Ectodermal cell (in vitro differentiated cells): ENCODE data around the gene RBKS.
"Not testable (repeated sequence)": the region's sequence is repeated elsewhere in the genome, so short reads cannot be mapped to it uniquely, and the experiment has no call there.

Experiments
- H3K27ac ChIP-seq: 2 replicates; pipeline ENCODE4 v1.7.0; 2013; ENCODE audit warnings: mild to moderate bottlenecking, low read depth, low read length; ENCODE audit not compliant: insufficient read depth, poor library complexity, severe bottlenecking
- H3K27me3 ChIP-seq: 2 replicates; pipeline ENCODE4 v1.7.0; 2013; ENCODE audit warnings: mild to moderate bottlenecking, low read length; ENCODE audit not compliant: insufficient read depth, control insufficient read depth, poor library complexity, severe bottlenecking
- H3K36me3 ChIP-seq: one replicate; pipeline ENCODE4 v1.7.0; 2013; ENCODE audit warnings: low read length; ENCODE audit not compliant: control insufficient read depth, insufficient read depth
- H3K4me1 ChIP-seq: one replicate; pipeline ENCODE4 v1.7.0; 2013; ENCODE audit warnings: low read length; ENCODE audit not compliant: control insufficient read depth, insufficient read depth
- H3K4me3 ChIP-seq: 2 replicates; pipeline ENCODE4 v1.7.0; 2013; ENCODE audit warnings: low read depth, low read length, control low read depth; ENCODE audit not compliant: insufficient read depth
- H3K9me3 ChIP-seq: 2 replicates; pipeline ENCODE4 v1.7.0; 2013; ENCODE audit warnings: mild to moderate bottlenecking, low read length, moderate library complexity; ENCODE audit not compliant: control insufficient read depth
- WGBS, 2 experiments: methylation state at CpG; one replicate each; pipeline ENCODE4 v1.1.7; 2013; ENCODE audit warnings: missing lambda C conversion rate in 2 of 2; 5-methylcytosine and 5-hydroxymethylcytosine counted together

Gene RBKS

DNA sequence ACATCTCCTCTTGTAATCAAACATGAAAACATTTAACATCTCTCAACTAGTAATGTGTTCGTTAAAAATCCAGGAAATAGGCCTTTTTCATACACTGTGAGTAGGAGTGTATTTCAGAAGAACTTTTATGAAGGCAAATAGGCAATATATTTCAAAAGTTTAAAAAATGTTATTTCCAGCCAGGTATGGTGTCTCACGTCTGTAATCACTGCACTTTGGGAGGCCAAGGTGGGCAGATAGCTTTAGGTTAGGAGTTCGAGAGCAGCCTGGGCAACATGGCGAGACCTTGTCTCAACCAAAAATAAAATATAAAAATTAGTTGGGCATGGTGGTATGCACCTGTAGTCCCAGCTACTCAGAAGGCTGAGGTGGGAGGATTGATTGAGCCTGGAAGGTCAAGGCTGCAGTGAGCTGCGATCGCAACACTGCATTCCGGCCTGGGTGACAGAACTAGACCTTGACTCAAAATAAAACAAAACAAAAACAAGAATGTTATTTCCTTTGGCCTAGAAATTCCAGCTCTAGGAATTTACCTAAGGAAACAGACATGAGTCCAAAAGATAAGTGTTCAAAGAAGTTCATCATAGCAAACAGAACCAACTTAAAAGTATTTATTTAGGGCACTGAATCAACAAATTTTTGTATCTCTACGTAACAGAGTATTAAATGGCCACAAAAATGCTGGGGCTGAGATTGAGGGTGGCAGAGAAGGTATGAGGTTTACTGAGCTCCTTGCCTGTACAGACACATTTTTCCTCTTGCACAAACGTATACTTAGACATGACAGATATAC is 14.9 kb downstream of the RBKS start:
- Histone ChIP-seq H3K9me3 (no peaks in the 10 kb centered on the region), H3K27ac (no peak overlapping the region), H3K36me3 (no peaks in the 10 kb centered on the region), H3K4me1 (no peaks in the 10 kb centered on the region), H3K4me3 (no peak overlapping the region), H3K27me3 (no peaks in the 10 kb centered on the region)
- 92 to 95% methylated on average over 8 of the region's 9 CpGs for WGBS, 2 experiments

DNA sequence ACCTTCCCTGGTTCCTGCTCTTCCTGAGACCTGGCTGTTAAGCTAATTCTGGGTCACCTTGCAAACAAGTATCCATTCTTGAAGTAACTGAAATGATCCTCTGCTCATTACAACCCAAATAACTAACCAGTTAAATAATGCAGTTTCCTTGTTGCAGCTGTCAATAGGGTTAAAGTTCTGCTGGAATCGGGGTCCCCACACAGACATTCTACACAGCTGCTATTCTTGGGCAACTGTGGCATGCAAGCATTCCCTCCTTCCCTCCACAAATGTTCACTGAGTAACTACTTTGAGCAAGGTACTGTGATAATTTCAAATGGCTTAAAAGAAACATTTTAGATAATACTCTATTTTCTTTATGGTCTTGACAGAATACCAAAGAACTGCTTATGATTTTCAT is 17.1 kb downstream of the RBKS start:
- WGBS, 2 experiments: 86 to 95% methylated on average over 1 of the region's 1 CpG
- H3K27me3 ChIP-seq: no peaks in the 10 kb centered on the region
- no peaks in the 10 kb centered on the region for H3K4me1 ChIP-seq
- H3K9me3 ChIP-seq: no peaks in the 10 kb centered on the region
- H3K4me3 ChIP-seq: no peak overlapping the region
- no peaks in the 10 kb centered on the region for H3K36me3 ChIP-seq
- no peak overlapping the region for H3K27ac ChIP-seq

DNA sequence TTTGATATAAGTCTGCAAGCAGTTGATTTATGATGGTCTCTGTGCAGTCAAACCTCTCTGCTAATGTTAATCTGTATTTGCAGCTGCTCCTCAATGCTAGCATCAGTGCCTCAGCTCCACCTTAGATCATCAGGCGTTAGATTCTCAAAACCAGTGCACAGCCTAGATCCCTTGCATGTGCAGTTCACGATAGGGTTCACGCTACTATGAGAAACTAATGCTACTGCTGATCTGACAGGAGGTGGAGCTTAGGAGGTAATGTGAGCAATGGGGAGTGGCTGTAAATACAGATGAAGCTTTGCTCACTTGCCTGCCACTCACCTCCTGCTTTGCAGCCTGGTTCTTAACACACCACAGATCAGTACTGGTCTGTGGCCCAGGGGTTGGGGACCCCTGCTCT is 18.4 kb downstream of the RBKS start:
- Histone ChIP-seq H3K27ac (no peak overlapping the region), H3K27me3 (no peaks in the 10 kb centered on the region), H3K4me3 (no peak overlapping the region), H3K4me1 (no peaks in the 10 kb centered on the region), H3K9me3 (no peaks in the 10 kb centered on the region), H3K36me3 (no peaks in the 10 kb centered on the region)
- WGBS, 2 experiments: 87 to 89% methylated on average over 3 of the region's 3 CpGs

DNA sequence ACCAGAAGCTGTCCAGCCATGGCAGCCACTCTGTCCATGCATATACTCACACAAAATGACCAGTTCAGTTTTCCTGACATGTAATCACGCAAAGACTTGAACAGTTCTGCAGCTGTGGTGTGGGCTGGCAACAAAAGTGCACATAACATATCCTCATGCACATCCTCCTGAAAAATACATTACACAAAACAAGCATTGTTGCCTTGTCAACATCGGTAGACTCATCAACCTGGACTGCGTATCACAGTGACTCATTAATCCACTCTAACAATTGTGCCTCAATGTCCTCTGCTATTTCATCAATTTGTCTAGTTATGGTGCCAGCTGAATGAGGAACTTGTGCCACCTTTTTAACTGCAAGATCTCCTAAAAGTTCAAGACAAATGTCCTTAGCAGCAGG is 19.5 kb downstream of the RBKS start:
- H3K4me3 ChIP-seq: no peak overlapping the region
- H3K36me3 ChIP-seq: no peaks in the 10 kb centered on the region
- H3K9me3 ChIP-seq: no peaks in the 10 kb centered on the region
- H3K4me1 ChIP-seq: no peaks in the 10 kb centered on the region
- peaks cover 4% of the 10 kb centered on the region for H3K27me3 ChIP-seq
- no peak overlapping the region for H3K27ac ChIP-seq
- 93 to 98% methylated on average over 3 of the region's 3 CpGs for WGBS, 2 experiments

DNA sequence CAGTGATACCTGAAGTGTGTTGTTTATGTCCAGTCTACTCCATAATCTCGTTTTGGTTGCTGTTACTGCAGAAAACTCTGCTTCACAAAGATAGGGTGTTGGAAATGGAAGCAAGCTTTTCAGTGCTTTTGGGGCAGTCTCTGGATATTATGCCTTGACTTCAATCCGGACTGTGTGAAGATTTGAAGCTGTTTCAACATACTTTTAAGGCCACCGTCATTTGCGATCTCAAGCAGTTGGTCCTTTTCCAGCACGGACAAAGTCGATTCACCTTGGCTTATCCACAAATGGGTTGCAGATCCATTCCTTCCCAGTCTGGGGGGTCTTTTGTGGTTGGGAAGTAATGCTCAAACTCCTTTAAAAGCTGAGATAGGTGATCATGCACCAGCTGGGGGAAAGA is 20.4 kb downstream of the RBKS start:
- 87 to 90% methylated on average over 6 of the region's 6 CpGs for WGBS, 2 experiments

DNA sequence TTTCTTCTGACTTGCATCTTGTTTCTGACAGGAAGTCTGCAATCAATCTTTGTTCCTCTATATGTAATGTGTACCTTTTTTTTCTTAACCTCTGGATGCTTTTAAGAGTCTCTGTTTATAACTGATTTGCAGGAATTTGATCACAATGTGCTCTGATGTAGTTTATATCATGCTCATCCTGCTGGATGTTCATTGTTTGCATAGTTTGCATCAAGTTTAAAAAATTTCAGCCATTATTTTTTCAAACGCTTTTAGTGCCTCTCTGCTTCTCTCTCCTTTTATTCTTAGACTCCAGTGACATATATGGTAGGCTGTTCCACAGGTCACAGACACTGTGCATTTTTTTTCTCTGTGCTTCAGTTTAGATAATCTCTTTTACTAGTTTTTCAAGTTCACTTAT is 23.9 kb downstream of the RBKS start:
- no peaks in the 10 kb centered on the region for H3K9me3 ChIP-seq
- no peaks in the 10 kb centered on the region for H3K4me1 ChIP-seq
- H3K36me3 ChIP-seq: no peaks in the 10 kb centered on the region
- H3K4me3 ChIP-seq: no peak overlapping the region
- peaks cover 4% of the 10 kb centered on the region for H3K27me3 ChIP-seq
- WGBS, 2 experiments: 93 to 96% methylated on average over 1 of the region's 1 CpG
- H3K27ac ChIP-seq: no peak overlapping the region

More for the DNA sequence above, 20.4 kb downstream of the RBKS start:
- Histone ChIP-seq H3K4me3 (no peak overlapping the region), H3K4me1 (no peaks in the 10 kb centered on the region), H3K27me3 (peaks cover 4% of the 10 kb centered on the region), H3K9me3 (no peaks in the 10 kb centered on the region), H3K36me3 (no peaks in the 10 kb centered on the region), H3K27ac (no peak overlapping the region)

DNA sequence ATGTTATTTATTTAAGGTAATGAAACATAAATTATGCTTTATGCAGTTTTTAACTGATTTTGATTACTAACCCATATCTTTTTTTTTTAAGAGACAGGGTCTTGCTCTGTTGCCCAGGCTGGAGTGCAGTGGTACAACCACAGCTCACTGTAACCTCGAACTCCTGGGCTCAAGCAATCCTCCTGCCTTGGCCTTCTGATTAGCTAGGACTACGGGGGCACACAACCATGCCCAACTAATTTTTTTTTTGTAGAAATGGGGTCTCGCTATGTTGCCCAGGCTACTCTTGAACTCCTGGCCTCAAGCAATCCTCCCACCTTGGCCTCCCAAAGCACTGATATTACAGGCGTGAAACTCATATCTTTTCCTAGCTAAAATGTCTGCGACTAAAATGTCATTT is 26.2 kb downstream of the RBKS start:
- H3K9me3 ChIP-seq, H3K27ac ChIP-seq, H3K4me3 ChIP-seq, H3K36me3 ChIP-seq, H3K4me1 ChIP-seq, H3K27me3 ChIP-seq: not testable (repeated sequence)
- 87 to 88% methylated on average over 5 of the region's 5 CpGs for WGBS, 2 experiments

DNA sequence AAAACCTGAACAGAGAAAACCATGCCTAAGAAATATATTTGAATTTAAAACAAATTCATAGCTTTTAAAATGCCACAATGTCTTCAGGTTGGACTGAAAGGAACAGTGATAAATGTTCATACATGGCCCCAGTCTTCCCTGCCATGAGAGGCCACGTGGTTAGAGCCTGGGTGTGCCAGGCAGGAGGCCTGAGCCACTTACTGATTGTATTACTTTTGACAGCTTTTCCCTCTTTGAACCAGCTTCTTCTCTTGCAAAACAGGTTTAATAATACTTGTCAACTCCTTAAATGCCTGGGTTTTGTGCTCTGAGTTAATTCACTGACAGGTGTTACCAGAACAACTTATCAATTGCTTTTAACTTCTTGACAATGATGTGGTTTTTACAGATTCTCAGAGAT is 27.0 kb downstream of the RBKS start:
- Histone ChIP-seq H3K4me3 (no peak overlapping the region), H3K36me3 (no peaks in the 10 kb centered on the region), H3K4me1 (no peaks in the 10 kb centered on the region), H3K27me3 (peaks cover 4% of the 10 kb centered on the region), H3K9me3 (no peaks in the 10 kb centered on the region), H3K27ac (no peak overlapping the region)
- 26 to 38% methylated on average over 1 of the region's 1 CpG for WGBS, 2 experiments

DNA sequence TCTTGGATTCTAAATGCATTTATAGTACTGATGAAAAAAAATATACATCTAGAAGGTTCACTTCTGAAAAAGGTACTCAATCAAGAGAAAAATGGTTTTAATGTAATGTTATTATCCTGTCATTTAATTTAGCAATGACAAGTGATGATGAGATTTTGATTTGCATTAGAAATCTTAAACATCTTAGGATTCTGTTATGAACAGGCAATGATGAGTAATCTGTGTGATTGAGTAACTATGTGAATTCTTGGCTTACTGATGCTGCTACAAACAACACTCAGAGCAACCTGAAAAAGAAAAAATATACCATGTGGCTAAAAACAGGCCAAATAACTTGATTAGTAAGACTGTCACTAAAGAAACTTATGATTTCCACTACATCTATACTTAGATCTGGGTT is 30.1 kb downstream of the RBKS start:
- H3K27me3 ChIP-seq: no peaks in the 10 kb centered on the region
- peaks cover 4% of the 10 kb centered on the region for H3K9me3 ChIP-seq
- no peaks in the 10 kb centered on the region for H3K36me3 ChIP-seq
- no peak overlapping the region for H3K27ac ChIP-seq
- H3K4me1 ChIP-seq: no peaks in the 10 kb centered on the region
- H3K4me3 ChIP-seq: no peak overlapping the region

DNA sequence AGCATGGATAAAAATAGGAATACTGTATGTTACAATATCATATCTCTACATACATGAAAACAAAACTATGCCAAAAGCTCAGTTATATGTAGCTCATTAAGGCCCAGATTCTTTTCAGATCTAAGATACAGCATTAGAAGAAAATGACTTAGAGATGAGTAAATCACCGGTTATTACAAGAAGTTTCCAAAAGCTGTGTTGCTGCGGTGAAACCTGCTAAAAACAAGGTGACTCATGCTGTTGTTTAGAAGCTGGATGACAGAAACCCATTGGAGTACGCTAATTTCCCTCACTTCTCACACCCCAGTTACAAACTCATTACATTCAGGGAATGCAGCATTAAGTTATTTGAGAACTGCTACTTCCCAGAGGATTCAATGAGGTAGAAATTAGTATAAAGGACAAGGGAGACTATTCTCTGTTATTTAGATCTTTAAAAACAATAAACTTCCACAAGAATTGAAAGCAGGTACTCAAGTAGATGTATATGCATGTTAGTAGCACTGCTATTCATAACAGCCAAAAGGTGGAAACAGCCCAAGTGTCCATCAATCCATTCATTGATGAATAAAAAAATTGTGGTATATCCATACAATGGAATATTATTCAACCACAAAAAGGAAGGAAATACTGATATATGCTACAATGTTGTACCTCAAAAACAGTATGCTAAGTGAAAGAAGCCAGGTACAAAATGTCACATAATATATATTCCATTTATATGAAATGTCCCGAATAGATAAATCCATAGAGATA is 32.6 kb downstream of the RBKS start:
- Histone ChIP-seq H3K27ac (no peak overlapping the region), H3K27me3 (no peaks in the 10 kb centered on the region), H3K4me3 (no peak overlapping the region), H3K9me3 (peaks cover 4% of the 10 kb centered on the region), H3K4me1 (no peaks in the 10 kb centered on the region), H3K36me3 (no peaks in the 10 kb centered on the region)
- 90 to 95% methylated on average over 4 of the region's 4 CpGs for WGBS, 2 experiments
